ENCODE results near the gene SMIM5.

The SMIM5 gene

DNA sequence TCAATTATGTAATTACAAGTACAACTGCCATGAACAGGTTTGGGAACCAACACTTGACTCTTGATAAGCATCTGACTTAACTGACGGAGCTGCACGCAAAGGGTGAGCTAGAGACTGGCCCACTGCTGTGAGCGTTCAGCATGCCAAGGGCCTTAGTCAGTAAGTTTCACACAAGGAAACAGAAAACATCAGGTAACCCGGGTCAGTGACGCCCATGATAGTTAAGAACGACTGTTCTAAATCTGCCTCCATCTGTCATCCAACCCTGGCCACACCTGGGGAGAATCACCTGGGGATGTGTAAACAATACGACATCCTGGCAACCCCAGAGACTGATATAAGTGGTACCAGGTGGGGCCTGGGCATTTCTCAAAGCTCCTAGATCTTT is 12.3 kb downstream of the SMIM5 start:
- Mint-ChIP-seq H3K27ac (no peak overlapping the region), H3K4me1 (no peaks in the 10 kb centered on the region), H3K4me3 (no peak overlapping the region), H3K9me3 (no peaks in the 10 kb centered on the region), H3K36me3 (ENCODE audit: low read depth) (peaks cover 11% of the 10 kb centered on the region), H3K27me3 (ENCODE audit: low read depth, poor library complexity) (no peaks in the 10 kb centered on the region)
- DNase-seq: no peak
- TF ChIP-seq, protein P1, sequence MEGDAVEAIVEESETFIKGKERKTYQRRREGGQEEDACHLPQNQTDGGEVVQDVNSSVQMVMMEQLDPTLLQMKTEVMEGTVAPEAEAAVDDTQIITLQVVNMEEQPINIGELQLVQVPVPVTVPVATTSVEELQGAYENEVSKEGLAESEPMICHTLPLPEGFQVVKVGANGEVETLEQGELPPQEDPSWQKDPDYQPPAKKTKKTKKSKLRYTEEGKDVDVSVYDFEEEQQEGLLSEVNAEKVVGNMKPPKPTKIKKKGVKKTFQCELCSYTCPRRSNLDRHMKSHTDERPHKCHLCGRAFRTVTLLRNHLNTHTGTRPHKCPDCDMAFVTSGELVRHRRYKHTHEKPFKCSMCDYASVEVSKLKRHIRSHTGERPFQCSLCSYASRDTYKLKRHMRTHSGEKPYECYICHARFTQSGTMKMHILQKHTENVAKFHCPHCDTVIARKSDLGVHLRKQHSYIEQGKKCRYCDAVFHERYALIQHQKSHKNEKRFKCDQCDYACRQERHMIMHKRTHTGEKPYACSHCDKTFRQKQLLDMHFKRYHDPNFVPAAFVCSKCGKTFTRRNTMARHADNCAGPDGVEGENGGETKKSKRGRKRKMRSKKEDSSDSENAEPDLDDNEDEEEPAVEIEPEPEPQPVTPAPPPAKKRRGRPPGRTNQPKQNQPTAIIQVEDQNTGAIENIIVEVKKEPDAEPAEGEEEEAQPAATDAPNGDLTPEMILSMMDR (IDR thresholded peaks at IDR 0.05): no peak

DNA sequence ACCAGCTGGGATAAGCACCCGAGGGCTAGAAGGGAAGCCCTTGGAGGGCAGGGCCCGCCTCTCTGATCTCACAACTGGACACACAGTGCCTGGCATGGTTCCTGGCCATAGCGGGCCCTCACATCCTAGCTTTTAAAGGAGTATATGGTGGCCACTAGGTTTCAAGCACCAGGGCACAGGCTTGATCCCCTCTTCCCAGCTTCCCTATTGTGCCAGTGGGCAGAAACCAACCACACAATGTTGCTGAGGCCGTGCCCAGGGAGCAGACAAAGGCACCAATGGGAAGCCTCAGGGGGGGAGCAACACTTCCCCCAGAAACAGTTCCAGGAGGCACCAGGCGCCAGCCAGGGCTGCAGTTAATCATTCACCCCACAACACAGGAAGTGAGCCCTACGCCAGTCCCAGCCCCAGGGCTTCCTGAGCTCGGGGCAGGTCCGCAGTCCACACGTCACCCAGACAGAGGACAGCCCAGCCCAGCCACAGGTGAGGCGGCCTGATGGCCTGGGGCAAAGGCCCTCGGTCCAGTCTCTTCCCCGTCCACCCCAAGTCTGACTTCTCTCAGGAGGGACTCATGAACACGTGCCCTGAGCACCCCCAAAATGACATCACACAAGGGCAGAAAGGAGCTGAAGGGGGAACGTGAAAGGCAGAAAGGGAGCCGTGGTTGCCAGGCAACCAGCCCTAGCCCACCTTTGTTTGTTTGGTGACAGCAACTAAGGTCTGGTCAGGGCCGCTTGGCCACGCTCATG is 12.8 kb downstream of the SMIM5 start:
- no peak overlapping the region for H3K4me3 Mint-ChIP-seq
- peaks cover 17% of the 10 kb centered on the region for H3K36me3 Mint-ChIP-seq (ENCODE audit: low read depth)
- TF ChIP-seq, protein P1 (IDR thresholded peaks at IDR 0.05): no peak
- no peak for DNase-seq
- H3K27ac Mint-ChIP-seq: peak overlapping the region; percentile 22
- no peaks in the 10 kb centered on the region for H3K4me1 Mint-ChIP-seq
- H3K9me3 Mint-ChIP-seq: no peaks in the 10 kb centered on the region
- no peaks in the 10 kb centered on the region for H3K27me3 Mint-ChIP-seq (ENCODE audit: low read depth, poor library complexity)

DNA sequence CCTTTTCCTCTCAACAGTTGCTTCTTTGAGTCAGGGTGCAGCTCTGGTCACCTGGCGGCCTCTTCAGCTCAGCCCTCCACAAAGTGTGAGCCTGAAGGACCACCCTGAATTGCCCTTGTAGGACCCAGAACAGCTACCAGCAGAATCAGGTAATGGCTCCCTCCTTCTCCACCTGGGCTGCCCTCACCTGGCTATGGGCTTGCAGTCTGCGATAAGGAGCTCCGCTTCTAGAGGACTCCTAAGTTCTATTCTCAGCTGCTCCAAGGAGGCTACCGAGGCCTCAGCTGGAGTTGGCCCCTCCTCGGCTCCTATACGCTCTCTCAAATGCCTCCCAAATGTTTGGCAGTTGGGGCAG is 13.4 kb downstream of the SMIM5 start:
- H3K36me3 Mint-ChIP-seq (ENCODE audit: low read depth): peaks cover 19% of the 10 kb centered on the region
- no peaks in the 10 kb centered on the region for H3K27me3 Mint-ChIP-seq (ENCODE audit: low read depth, poor library complexity)
- no peak for DNase-seq
- H3K4me1 Mint-ChIP-seq: no peaks in the 10 kb centered on the region
- H3K27ac Mint-ChIP-seq: no peak overlapping the region
- TF ChIP-seq, protein P1 (IDR thresholded peaks at IDR 0.05): no peak
- H3K4me3 Mint-ChIP-seq: no peak overlapping the region
- H3K9me3 Mint-ChIP-seq: no peaks in the 10 kb centered on the region

DNA sequence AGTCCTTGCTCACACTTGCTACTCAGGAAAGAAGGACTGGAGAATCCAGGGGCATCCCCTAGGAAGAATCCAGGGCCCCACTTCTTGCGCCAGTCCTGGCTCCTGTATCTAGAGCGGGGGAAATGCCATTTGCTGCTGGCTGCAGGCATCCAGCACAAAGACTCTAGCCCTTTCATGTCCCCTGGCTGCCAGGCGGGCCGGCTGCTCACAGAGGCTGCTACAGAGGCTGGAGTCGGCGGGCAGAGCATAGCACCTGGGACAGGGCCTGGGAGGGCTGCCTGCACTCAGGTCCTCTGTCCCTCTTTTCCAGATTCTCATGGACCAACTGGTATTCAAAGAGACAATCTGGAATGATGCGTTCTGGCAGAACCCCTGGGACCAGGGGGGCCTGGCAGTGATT is 13.8 kb downstream of the SMIM5 start:
- no peaks in the 10 kb centered on the region for H3K4me1 Mint-ChIP-seq
- DNase-seq: no peak
- no peaks in the 10 kb centered on the region for H3K27me3 Mint-ChIP-seq (ENCODE audit: low read depth, poor library complexity)
- no peak overlapping the region for H3K27ac Mint-ChIP-seq
- H3K9me3 Mint-ChIP-seq: no peaks in the 10 kb centered on the region
- no peak overlapping the region for H3K4me3 Mint-ChIP-seq
- peaks cover 19% of the 10 kb centered on the region for H3K36me3 Mint-ChIP-seq (ENCODE audit: low read depth)
- TF ChIP-seq, protein P1 (IDR thresholded peaks at IDR 0.05): no peak

DNA sequence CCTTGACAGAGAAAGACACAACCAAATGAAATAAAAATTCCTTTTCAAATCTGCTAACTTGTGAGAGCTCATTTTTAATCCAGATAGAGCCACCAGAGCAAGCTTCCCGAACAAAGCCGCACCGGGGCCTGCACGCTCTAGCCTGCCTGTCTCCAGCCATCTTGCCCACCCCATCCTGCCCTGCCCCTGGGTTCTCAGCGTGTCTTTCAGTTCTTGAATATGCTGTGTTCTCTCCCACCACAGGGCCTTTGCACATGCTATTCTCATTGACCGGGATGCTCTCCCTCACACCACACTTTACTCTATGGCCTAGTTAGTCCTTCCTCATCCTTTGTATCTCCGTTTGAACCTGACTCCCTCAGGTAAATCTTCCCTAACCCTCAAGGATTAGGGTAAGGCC is 14.7 kb downstream of the SMIM5 start:
- H3K4me3 Mint-ChIP-seq: no peak overlapping the region
- TF ChIP-seq, protein P1 (IDR thresholded peaks at IDR 0.05): no peak
- peaks cover 3% of the 10 kb centered on the region for H3K4me1 Mint-ChIP-seq
- no peak for DNase-seq
- H3K9me3 Mint-ChIP-seq: no peaks in the 10 kb centered on the region
- H3K27ac Mint-ChIP-seq: no peak overlapping the region
- H3K36me3 Mint-ChIP-seq (ENCODE audit: low read depth): peaks cover 19% of the 10 kb centered on the region
- no peaks in the 10 kb centered on the region for H3K27me3 Mint-ChIP-seq (ENCODE audit: low read depth, poor library complexity)

DNA sequence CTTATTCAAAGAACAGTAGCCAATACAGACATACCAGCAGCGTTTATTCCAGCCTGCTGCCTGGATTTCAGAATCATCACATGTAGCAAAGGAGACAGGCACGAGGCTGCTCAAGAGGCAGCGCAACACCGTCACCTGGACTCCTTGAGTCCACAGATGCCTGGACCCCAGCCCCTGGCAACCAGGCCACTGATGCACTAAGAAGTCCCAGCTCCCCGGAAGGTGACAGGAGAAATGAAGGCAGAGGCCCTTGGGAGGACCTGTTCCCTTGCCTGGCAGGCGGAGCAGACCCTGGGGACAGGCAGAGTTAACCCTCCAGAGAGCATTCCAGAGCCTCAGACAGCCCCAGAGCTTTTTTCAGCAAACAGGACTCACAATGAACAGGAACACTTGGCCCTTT is 16.5 kb downstream of the SMIM5 start:
- no peak for DNase-seq
- H3K9me3 Mint-ChIP-seq: no peaks in the 10 kb centered on the region
- H3K27ac Mint-ChIP-seq: no peak overlapping the region
- peaks cover 23% of the 10 kb centered on the region for H3K36me3 Mint-ChIP-seq (ENCODE audit: low read depth)
- H3K27me3 Mint-ChIP-seq (ENCODE audit: low read depth, poor library complexity): no peaks in the 10 kb centered on the region
- TF ChIP-seq, protein P1 (IDR thresholded peaks at IDR 0.05): no peak
- H3K4me3 Mint-ChIP-seq: no peak overlapping the region
- peaks cover 4% of the 10 kb centered on the region for H3K4me1 Mint-ChIP-seq

All from nephron progenitor cell (in vitro differentiated cells).